ENCODE measurements around the gene SARS1. TPM values are rescaled to one million over a fixed set of nuclear protein-coding genes. Genes with fewer than 3 reads are reported as not detected.

The SARS1 gene
- total and polyA plus RNA-seq, 4 donors = 57.5 to 132 (median 92.8) TPM

GRCh38 chr1:109167001-109167506, 46.7 kb upstream of the SARS1 start:
- H3K9me3 ChIP-seq (ENCODE audit: control insufficient read depth in 4 of 4, low read length in 3 of 4) = no peaks in the 10 kb centered on the region
- TF ChIP-seq RXRA (IDR thresholded peaks at IDR 0.05) (no peak), HNF4A (conservative IDR thresholded peaks at IDR 0.05) (no peak), FOXA1 (IDR thresholded peaks at IDR 0.05) (no peak), GABPA (IDR thresholded peaks at IDR 0.05 in 1 of 2, conservative IDR thresholded peaks at IDR 0.05 in 1 of 2) (no peak)
- DNase-seq (ENCODE audit: low spot score) = no peak
- H3K4me1 ChIP-seq (ENCODE audit: control insufficient read depth in 4 of 4, insufficient read depth in 4 of 4, low read length in 3 of 4) = peaks cover 0 to 7% (median 3%) of the 10 kb centered on the region in 4 donors
- H3K4me3 ChIP-seq (ENCODE audit: low read depth in 1 of 3, low read length in 3 of 3) = no peak overlapping the region
- H3K36me3 ChIP-seq (ENCODE audit: control insufficient read depth in 4 of 4, insufficient read depth in 3 of 4, low read depth in 1 of 4, low read length in 3 of 4) = no peaks in the 10 kb centered on the region
- H3K27ac ChIP-seq (ENCODE audit: low read depth in 1 of 2, low read length in 2 of 2) = no peak overlapping the region
- WGBS = 79% methylated on average over 7 of the region's 7 CpGs
- no peak overlapping the region for H3K9ac ChIP-seq (ENCODE audit: low read depth in 1 of 2, low read length in 2 of 2)
- H3K27me3 ChIP-seq (ENCODE audit: control insufficient read depth in 4 of 4, insufficient read depth in 4 of 4, low read length in 3 of 4) = no peaks in the 10 kb centered on the region

GRCh38 chr1:109170035-109170764, 43.5 kb upstream of the SARS1 start:
- DNase-seq (ENCODE audit: low spot score) = no peak
- H3K27me3 ChIP-seq (ENCODE audit: control insufficient read depth in 4 of 4, insufficient read depth in 4 of 4, low read length in 3 of 4) = no peaks in the 10 kb centered on the region
- no peak overlapping the region for H3K4me3 ChIP-seq (ENCODE audit: low read depth in 1 of 3, low read length in 3 of 3)
- H3K9ac ChIP-seq (ENCODE audit: low read depth in 1 of 2, low read length in 2 of 2) = no peak overlapping the region
- TF ChIP-seq YY1 (IDR thresholded peaks at IDR 0.05) (no peak), REST (IDR thresholded peaks at IDR 0.05) (no peak), EGR1 (IDR thresholded peaks at IDR 0.05; ENCODE audit: low read depth in 2 of 2) (no peak), FOXA1 (IDR thresholded peaks at IDR 0.05) (no peak), HNF4A (conservative IDR thresholded peaks at IDR 0.05) (no peak), ATF3 (IDR thresholded peaks at IDR 0.05) (no peak), GABPA (IDR thresholded peaks at IDR 0.05 in 1 of 2, conservative IDR thresholded peaks at IDR 0.05 in 1 of 2) (no peak)
- H3K27ac ChIP-seq (ENCODE audit: low read depth in 1 of 2, low read length in 2 of 2) = no peak overlapping the region
- no peaks in the 10 kb centered on the region for H3K9me3 ChIP-seq (ENCODE audit: control insufficient read depth in 4 of 4, low read length in 3 of 4)
- no peaks in the 10 kb centered on the region for H3K36me3 ChIP-seq (ENCODE audit: control insufficient read depth in 4 of 4, insufficient read depth in 3 of 4, low read depth in 1 of 4, low read length in 3 of 4)
- peaks cover 0 to 8% (median 4%) of the 10 kb centered on the region in 4 donors for H3K4me1 ChIP-seq (ENCODE audit: control insufficient read depth in 4 of 4, insufficient read depth in 4 of 4, low read length in 3 of 4)
- WGBS = 77% methylated on average over 7 of the region's 7 CpGs

- no peak overlapping the region for H3K9ac ChIP-seq (ENCODE audit: low read depth in 1 of 2, low read length in 2 of 2)
- H3K4me3 ChIP-seq (ENCODE audit: low read depth in 1 of 3, low read length in 3 of 3) = no peak overlapping the region
- 96% methylated on average over 10 of the region's 10 CpGs for WGBS
- H3K4me1 ChIP-seq (ENCODE audit: control insufficient read depth in 4 of 4, insufficient read depth in 4 of 4, low read length in 3 of 4) = peaks cover 0 to 14% (median 8%) of the 10 kb centered on the region in 4 donors
- no peaks in the 10 kb centered on the region for H3K36me3 ChIP-seq (ENCODE audit: control insufficient read depth in 4 of 4, insufficient read depth in 3 of 4, low read depth in 1 of 4, low read length in 3 of 4)
- H3K27me3 ChIP-seq (ENCODE audit: control insufficient read depth in 4 of 4, insufficient read depth in 4 of 4, low read length in 3 of 4) = no peaks in the 10 kb centered on the region
- no peak for TF ChIP-seq FOXA1 (IDR thresholded peaks at IDR 0.05)
- no peak for TF ChIP-seq RXRA (IDR thresholded peaks at IDR 0.05)
- TF ChIP-seq HNF4G (IDR thresholded peaks at IDR 0.05) = no peak
- TF ChIP-seq TAF1 (conservative IDR thresholded peaks at IDR 0.05) = no peak
- no peak for TF ChIP-seq YY1 (IDR thresholded peaks at IDR 0.05)
- TF ChIP-seq JUND (IDR thresholded peaks at IDR 0.05) = no peak
- no peak for TF ChIP-seq SP1 (IDR thresholded peaks at IDR 0.05)
- TF ChIP-seq HNF4A (conservative IDR thresholded peaks at IDR 0.05) = no peak
- no peak for TF ChIP-seq FOXA2 (IDR thresholded peaks at IDR 0.05)
- no peak for TF ChIP-seq ATF3 (IDR thresholded peaks at IDR 0.05)
- no peak for TF ChIP-seq MAX (IDR thresholded peaks at IDR 0.05)
- TF ChIP-seq CTCF (IDR thresholded peaks at IDR 0.05; ENCODE audit: low read depth, low read length, missing input control) = no peak
- TF ChIP-seq GABPA (IDR thresholded peaks at IDR 0.05 in 1 of 2, conservative IDR thresholded peaks at IDR 0.05 in 1 of 2) = no peak
- no peak for DNase-seq (ENCODE audit: low spot score)
- H3K27ac ChIP-seq (ENCODE audit: low read depth in 1 of 2, low read length in 2 of 2) = no peak overlapping the region
- H3K9me3 ChIP-seq (ENCODE audit: control insufficient read depth in 4 of 4, low read length in 3 of 4) = no peaks in the 10 kb centered on the region
Measured at GRCh38 chr1:109171646-109172045, 42.1 kb upstream of the SARS1 start.
